Measurements from ENCODE around the gene NR1D2. TPM values are rescaled to one million over a fixed set of nuclear protein-coding genes. Genes with fewer than 3 reads are reported as not detected.
"Not testable (repeated sequence)": the region's sequence is repeated elsewhere in the genome, so short reads cannot be mapped to it uniquely, and the experiment has no call there.

NR1D2 gene
- total RNA-seq, 1 experiment from 2014 or later: 9.5 TPM

- peak; percentile 15 for DNase-seq
Measured at GRCh38 chr3:24020036-24020691, 75.1 kb downstream of the NR1D2 start.

GRCh38 chr3:24023197-24023596 is 78.1 kb downstream of the NR1D2 start:
- no peaks in the 10 kb centered on the region for H3K36me3 ChIP-seq (replicated peaks; ENCODE audit: control insufficient read depth, insufficient read depth, low read length)
- no peak for DNase-seq
- no peak overlapping the region for H3K4me3 ChIP-seq (ENCODE audit: insufficient read depth, low read depth, low read length)
- no peaks in the 10 kb centered on the region for H3K27me3 ChIP-seq (ENCODE audit: control insufficient read depth, insufficient read depth, low read length)

More at GRCh38 chr3:24020036-24020691, 75.1 kb downstream of the NR1D2 start:
- no peaks in the 10 kb centered on the region for H3K27me3 ChIP-seq (ENCODE audit: control insufficient read depth, insufficient read depth, low read length)
- H3K36me3 ChIP-seq (replicated peaks; ENCODE audit: control insufficient read depth, insufficient read depth, low read length): no peaks in the 10 kb centered on the region
- no peak overlapping the region for H3K4me3 ChIP-seq (ENCODE audit: insufficient read depth, low read depth, low read length)

- Histone ChIP-seq H3K27me3 (ENCODE audit: control insufficient read depth, insufficient read depth, low read length) (no peaks in the 10 kb centered on the region), H3K4me3 (ENCODE audit: insufficient read depth, low read depth, low read length) (no peak overlapping the region), H3K36me3 (replicated peaks; ENCODE audit: control insufficient read depth, insufficient read depth, low read length) (no peaks in the 10 kb centered on the region)
- DNase-seq: no peak
Measured at GRCh38 chr3:24025805-24026204, 80.7 kb downstream of the NR1D2 start.

GRCh38 chr3:24026665-24027064 is 81.6 kb downstream of the NR1D2 start:
- H3K27me3 ChIP-seq (ENCODE audit: control insufficient read depth, insufficient read depth, low read length); DNase-seq; H3K36me3 ChIP-seq (replicated peaks; ENCODE audit: control insufficient read depth, insufficient read depth, low read length): not testable (repeated sequence)

GRCh38 chr3:24027946-24028345 is 82.9 kb downstream of the NR1D2 start:
- no peak for DNase-seq
- Histone ChIP-seq H3K36me3 (replicated peaks; ENCODE audit: control insufficient read depth, insufficient read depth, low read length) (no peaks in the 10 kb centered on the region), H3K27me3 (ENCODE audit: control insufficient read depth, insufficient read depth, low read length) (no peaks in the 10 kb centered on the region), H3K4me3 (ENCODE audit: insufficient read depth, low read depth, low read length) (no peak overlapping the region)

More at GRCh38 chr3:24026665-24027064, 81.6 kb downstream of the NR1D2 start:
- H3K4me3 ChIP-seq (ENCODE audit: insufficient read depth, low read depth, low read length): not testable (repeated sequence)

Other genes starting within 250 kb of the NR1D2 start
- gene UBE2E1, start 139.3 kb upstream of the NR1D2 start, total RNA-seq (2014; rRNA removed; shearing (Covaris generic)): 138 and 159 TPM in 2 replicates
- 7.8 and 9.6 TPM in 2 replicates for gene NKIRAS1, start 28.3 kb upstream of the NR1D2 start, total RNA-seq (2014; rRNA removed; shearing (Covaris generic))
- 2,757 and 2,781 TPM in 2 replicates for gene RPL15, start 28.2 kb upstream of the NR1D2 start, total RNA-seq (2014; rRNA removed; shearing (Covaris generic))

All from H7 (cell line).